ENCODE data around the gene HS6ST1. TPM values are rescaled to one million over a fixed set of nuclear protein-coding genes. Genes with fewer than 3 reads are reported as not detected.

Gene HS6ST1
- total and polyA plus RNA-seq, 2 donors (not counting 3 experiments of a cell fraction or from before 2014, with no cell fraction given), result 12.8 to 19.4 TPM

DNA sequence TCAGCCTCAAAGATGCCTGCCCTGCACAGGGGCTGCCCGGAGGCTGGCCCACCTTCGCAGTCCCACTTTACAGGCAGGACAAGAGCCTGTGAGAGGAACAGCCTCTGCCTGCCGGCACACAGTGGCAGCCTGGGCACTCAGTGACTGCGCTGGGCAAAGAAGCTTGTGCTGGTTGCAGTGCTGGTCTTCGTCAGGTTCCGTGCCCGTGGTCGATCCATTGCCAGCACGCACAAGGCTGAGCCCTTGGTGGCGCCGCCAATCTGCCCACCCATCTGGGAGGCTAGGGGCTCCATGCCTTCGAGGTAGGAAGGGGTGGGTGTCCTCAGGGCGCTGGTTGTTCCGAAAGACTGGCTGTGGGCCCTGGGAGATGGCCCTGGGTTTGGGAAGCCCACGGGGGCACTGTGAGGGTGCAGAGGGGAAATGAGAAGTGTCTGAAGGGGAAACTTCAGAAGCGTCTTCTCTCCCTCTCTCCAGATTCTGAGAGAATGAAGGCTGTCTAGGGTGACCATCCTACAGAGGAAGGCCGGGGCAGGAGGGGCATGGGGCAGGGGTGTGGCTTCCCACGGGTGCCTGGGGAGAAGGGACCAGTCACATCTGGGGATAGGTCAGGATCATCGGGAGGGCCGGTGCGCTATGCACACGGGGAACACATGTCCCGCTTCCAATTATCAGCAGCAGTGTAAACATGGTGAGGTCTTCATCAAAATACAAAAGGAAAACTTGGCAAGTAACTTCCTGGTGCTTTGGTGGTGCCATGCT is 49.1 kb upstream of the HS6ST1 start:
- Histone ChIP-seq H3K9me3 (replicated peaks; ENCODE audit: control insufficient read depth, insufficient read depth, low read length) (no peaks in the 10 kb centered on the region), H4K20me1 (replicated peaks; ENCODE audit: control insufficient read depth, extremely low read depth, insufficient read depth, low read length) (no peaks in the 10 kb centered on the region), H3K27ac (ENCODE audit: insufficient read depth, low read depth, low read length) (no peak overlapping the region), H3K4me3 (replicated peaks in 1 of 3; ENCODE audit: insufficient read depth in 1 of 3, low read depth in 1 of 3, low read length in 3 of 3) (no peak overlapping the region), H2AFZ (ENCODE audit: low read depth, low read length) (no peak overlapping the region), H3K9me1 (replicated peaks; ENCODE audit: control insufficient read depth, extremely low read depth, insufficient read depth, low read length) (no peaks in the 10 kb centered on the region), H3K79me2 (ENCODE audit: control insufficient read depth, insufficient read depth, low read length) (no peaks in the 10 kb centered on the region), H3K9ac (replicated peaks; ENCODE audit: extremely low read depth, insufficient read depth, low read length) (no peak overlapping the region), H3K27me3 (ENCODE audit: control insufficient read depth in 2 of 2, insufficient read depth in 2 of 2, low read length in 2 of 2) (no peaks in the 10 kb centered on the region), H3K4me1 (ENCODE audit: control insufficient read depth, extremely low read depth, insufficient read depth, low read length) (peaks cover 6% of the 10 kb centered on the region), H3K4me2 (ENCODE audit: insufficient read depth, low read length) (no peak overlapping the region), H3K36me3 (ENCODE audit: control insufficient read depth in 2 of 2, extremely low read depth in 1 of 2, insufficient read depth in 2 of 2, low read length in 2 of 2) (no peaks in the 10 kb centered on the region)
- intact Hi-C loops (cut with micrococcal nuclease), result no loop called here
- CTCF ChIA-PET, result no interaction called here
- BruUV-seq (replicated peaks), result no TSS peak
- no peak for FAIRE-seq
- TF ChIP-seq, protein P1, sequence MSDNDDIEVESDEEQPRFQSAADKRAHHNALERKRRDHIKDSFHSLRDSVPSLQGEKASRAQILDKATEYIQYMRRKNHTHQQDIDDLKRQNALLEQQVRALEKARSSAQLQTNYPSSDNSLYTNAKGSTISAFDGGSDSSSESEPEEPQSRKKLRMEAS (IDR thresholded peaks at IDR 0.05; ENCODE audit: insufficient read depth, insufficient read length), result no peak
- TF ChIP-seq GATA2 (IDR thresholded peaks at IDR 0.05; ENCODE audit: insufficient read depth, insufficient read length, low read depth, low read length) (no peak), MYC (IDR thresholded peaks at IDR 0.05; ENCODE audit: low read depth, low read length) (no peak), POLR2A (IDR thresholded peaks at IDR 0.05; ENCODE audit: low read depth, low read length) (no peak), EZH2 (IDR thresholded peaks at IDR 0.05; ENCODE audit: borderline replicate concordance, low read depth, low read length, severe bottlenecking) (no peak), POLR2AphosphoS5 (IDR thresholded peaks at IDR 0.05; ENCODE audit: insufficient read depth, low read depth, low read length) (no peak)
- TF ChIP-seq, protein P2, sequence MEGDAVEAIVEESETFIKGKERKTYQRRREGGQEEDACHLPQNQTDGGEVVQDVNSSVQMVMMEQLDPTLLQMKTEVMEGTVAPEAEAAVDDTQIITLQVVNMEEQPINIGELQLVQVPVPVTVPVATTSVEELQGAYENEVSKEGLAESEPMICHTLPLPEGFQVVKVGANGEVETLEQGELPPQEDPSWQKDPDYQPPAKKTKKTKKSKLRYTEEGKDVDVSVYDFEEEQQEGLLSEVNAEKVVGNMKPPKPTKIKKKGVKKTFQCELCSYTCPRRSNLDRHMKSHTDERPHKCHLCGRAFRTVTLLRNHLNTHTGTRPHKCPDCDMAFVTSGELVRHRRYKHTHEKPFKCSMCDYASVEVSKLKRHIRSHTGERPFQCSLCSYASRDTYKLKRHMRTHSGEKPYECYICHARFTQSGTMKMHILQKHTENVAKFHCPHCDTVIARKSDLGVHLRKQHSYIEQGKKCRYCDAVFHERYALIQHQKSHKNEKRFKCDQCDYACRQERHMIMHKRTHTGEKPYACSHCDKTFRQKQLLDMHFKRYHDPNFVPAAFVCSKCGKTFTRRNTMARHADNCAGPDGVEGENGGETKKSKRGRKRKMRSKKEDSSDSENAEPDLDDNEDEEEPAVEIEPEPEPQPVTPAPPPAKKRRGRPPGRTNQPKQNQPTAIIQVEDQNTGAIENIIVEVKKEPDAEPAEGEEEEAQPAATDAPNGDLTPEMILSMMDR (IDR thresholded peaks at IDR 0.05; ENCODE audit: extremely low read depth in 1 of 2, insufficient read depth in 1 of 2, low read depth in 1 of 2, low read length in 2 of 2), result no peak
- dilution Hi-C loops (cut with MboI; ENCODE audit: extremely low pct_ligation_motif_present, low sequenced_read_pairs), result no loop called here
- DNase-seq (ENCODE audit: low read depth, low spot score), result no peak
- POLR2A ChIA-PET, result no interaction called here
